Measurements from ENCODE around the gene TNK2.
"Not testable (repeated sequence)": the region's sequence is repeated elsewhere in the genome, so short reads cannot be mapped to it uniquely, and the experiment has no call there.

TNK2 gene

GRCh38 chr3:195850857-195851543 is 57.4 kb downstream of the TNK2 start:
- peak; percentile 77 for DNase-seq (ENCODE audit: low read depth)

- no peak for DNase-seq (ENCODE audit: low read depth)
These were observed 58.9 kb downstream of the TNK2 start for GRCh38 chr3:195849322-195850074.

GRCh38 chr3:195847055-195847950 is 61.0 kb downstream of the TNK2 start:
- no peak for DNase-seq (ENCODE audit: low read depth)

GRCh38 chr3:195845483-195845882 is 62.9 kb downstream of the TNK2 start:
- DNase-seq (ENCODE audit: low read depth): no peak

GRCh38 chr3:195844671-195845218 is 63.6 kb downstream of the TNK2 start:
- DNase-seq (ENCODE audit: low read depth): no peak

- DNase-seq (ENCODE audit: low read depth): no peak
These were observed 68.9 kb downstream of the TNK2 start for GRCh38 chr3:195839260-195840010.

GRCh38 chr3:195838714-195839113 is 69.6 kb downstream of the TNK2 start:
- DNase-seq (ENCODE audit: low read depth): no peak

GRCh38 chr3:195836476-195837135 is 71.7 kb downstream of the TNK2 start:
- no peak for DNase-seq (ENCODE audit: low read depth)

GRCh38 chr3:195835791-195836190 is 72.6 kb downstream of the TNK2 start:
- no peak for DNase-seq (ENCODE audit: low read depth)

GRCh38 chr3:195834675-195835583 is 73.4 kb downstream of the TNK2 start:
- DNase-seq (ENCODE audit: low read depth): no peak

- DNase-seq (ENCODE audit: low read depth): no peak
These were observed 78.5 kb downstream of the TNK2 start for GRCh38 chr3:195829897-195830254.

- DNase-seq (ENCODE audit: low read depth): no peak
These were observed 79.6 kb downstream of the TNK2 start for GRCh38 chr3:195828762-195829161.

- DNase-seq (ENCODE audit: low read depth): no peak
These were observed 82.2 kb downstream of the TNK2 start for GRCh38 chr3:195825857-195826804.

GRCh38 chr3:195825191-195825588 is 83.2 kb downstream of the TNK2 start:
- no peak for DNase-seq (ENCODE audit: low read depth)

GRCh38 chr3:195824425-195825190 is 83.7 kb downstream of the TNK2 start:
- DNase-seq (ENCODE audit: low read depth): not testable (repeated sequence)

GRCh38 chr3:195823999-195824398 is 84.4 kb downstream of the TNK2 start:
- DNase-seq (ENCODE audit: low read depth): no peak

- no peak for DNase-seq (ENCODE audit: low read depth)
These were observed 85.1 kb downstream of the TNK2 start for GRCh38 chr3:195823280-195823679.

GRCh38 chr3:195822131-195822696 is 86.1 kb downstream of the TNK2 start:
- no peak for DNase-seq (ENCODE audit: low read depth)

Measured in stimulated activated CD8-positive, alpha-beta memory T cell treated with anti-CD3 and anti-CD28 coated beads, Interleukin-15, amount 100 ng/mL, for 1 hour (primary cell).